Stimulated activated CD8-positive, alpha-beta memory T cell treated with anti-CD3 and anti-CD28 coated beads, Interleukin-7, amount 100 ng/mL, for 1 hour (primary cell): ENCODE measurements around the gene CADPS2.

ENCODE experiments used
- DNase-seq, 2 donors: peaks; one replicate each; pipeline ENCODE4 v3.0.0-alpha.2; 2020; ENCODE audit warnings: low read depth in 2 of 2

The CADPS2 gene

GRCh38 chr7:122886357-122887081 is at the start of gene CADPS2:
CADPS2 (minus strand) TSS chr7:122886460; CDS start chr7:122886337, 123 bp downstream.
- DNase-seq, result no peak

DNA sequence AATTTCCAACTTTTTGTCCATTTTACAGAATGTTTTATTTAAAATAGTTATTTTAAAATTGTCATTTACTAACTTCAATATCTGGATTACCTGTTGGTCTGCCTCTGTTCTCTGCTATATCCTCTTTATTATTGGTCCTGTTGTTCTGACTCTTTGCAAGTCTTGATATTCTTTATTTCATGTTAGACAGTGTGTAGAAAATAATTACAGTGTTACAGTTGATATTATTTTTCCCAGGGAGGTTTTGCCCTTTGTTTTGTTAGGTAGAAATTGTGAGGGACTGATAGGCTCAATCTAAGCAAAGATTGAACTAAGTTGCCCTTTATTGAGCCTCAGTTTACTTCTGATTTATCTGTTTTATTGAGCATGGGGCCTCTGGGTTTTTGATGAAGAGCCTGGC is 49.4 kb upstream of the CADPS2 start:
- DNase-seq, result no peak

- no peak for DNase-seq
Observed at GRCh38 chr7:122919643-122920181, 33.5 kb upstream of the CADPS2 start.

GRCh38 chr7:122914812-122915211 is 28.6 kb upstream of the CADPS2 start:
- DNase-seq, result no peak

DNA sequence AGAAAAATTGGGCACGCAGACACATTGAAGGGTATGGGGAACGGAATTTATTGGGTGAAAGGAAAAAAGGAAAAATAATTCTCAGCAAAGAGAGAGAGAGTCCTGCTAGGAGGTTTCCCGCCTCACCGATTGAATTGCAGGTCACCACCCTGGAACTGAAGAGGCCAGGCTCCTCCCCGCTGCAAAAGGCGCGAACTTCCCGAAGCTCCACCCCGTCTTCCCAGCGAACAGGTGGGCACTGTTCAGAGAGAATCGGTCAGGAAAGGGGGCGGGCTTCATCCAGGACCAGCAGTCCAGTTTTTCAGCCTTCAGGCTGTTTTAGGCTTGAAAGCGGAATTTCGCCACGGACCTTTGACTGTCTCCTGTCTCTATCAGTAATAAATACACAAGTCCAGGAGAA is 27.3 kb upstream of the CADPS2 start:
- DNase-seq, result no peak

- DNase-seq, result no peak
Observed at GRCh38 chr7:122902751-122903495, 16.7 kb upstream of the CADPS2 start.

DNA sequence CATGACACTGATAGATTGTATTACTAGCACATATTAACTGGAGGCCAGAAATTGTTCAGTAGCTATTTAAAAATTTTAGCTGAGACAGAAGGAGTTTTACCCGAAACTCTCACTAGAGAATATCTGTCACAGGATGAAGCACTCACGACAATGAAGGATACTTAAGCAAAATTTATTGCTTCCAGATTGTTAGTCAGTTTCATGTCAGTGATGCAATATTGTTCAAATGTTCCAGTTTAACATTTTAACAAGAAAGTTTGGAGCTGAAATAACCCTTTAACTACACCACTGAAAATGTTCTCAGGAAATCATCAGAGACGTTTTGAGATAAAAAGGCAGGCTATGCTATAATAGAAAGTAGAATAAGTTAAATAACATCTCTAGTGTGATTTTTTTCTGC is 15.0 kb upstream of the CADPS2 start:
- no peak for DNase-seq

DNA sequence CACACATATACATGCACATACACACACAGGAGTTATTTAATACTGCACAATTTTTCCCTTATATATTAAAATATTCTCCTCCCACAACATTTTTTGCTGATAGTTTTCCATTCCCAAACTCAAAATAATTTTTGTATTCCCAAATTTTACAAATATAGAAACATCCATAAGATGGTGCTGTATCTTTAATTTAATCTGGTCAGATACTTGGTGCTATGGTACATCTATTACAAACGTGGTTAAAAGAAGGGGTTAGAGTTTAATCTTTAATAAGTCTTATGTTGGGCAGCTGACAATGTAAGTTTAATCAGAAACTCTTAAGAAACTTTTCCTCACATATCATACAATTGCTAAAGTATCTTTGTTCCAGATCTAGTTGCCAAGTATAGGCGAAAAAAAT is 10.2 kb upstream of the CADPS2 start:
- DNase-seq, result no peak

- DNase-seq, result no peak
Observed at GRCh38 chr7:122893486-122893885, 7.2 kb upstream of the CADPS2 start.

DNA sequence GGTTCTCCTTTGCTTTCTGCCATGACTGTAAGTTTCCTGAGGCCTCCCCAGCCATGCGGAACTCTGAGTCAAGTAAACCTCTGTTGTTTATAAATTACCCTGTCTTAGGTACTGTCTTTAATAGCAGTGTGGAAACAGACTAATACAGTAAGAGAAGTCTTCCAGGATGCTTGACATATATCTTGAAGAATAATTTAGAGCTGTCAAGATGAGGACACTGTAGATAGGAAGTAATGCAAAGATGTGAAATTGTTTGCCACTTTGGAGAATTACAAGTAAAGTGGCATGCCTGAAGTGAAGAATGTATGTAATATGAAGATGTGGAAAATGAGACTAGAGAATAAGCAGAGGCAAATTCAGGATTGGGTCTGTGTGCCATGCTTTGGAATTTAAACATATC is 2.9 kb upstream of the CADPS2 start:
- no peak for DNase-seq

GRCh38 chr7:122887848-122888247 is 1.6 kb upstream of the CADPS2 start:
- no peak for DNase-seq

DNA sequence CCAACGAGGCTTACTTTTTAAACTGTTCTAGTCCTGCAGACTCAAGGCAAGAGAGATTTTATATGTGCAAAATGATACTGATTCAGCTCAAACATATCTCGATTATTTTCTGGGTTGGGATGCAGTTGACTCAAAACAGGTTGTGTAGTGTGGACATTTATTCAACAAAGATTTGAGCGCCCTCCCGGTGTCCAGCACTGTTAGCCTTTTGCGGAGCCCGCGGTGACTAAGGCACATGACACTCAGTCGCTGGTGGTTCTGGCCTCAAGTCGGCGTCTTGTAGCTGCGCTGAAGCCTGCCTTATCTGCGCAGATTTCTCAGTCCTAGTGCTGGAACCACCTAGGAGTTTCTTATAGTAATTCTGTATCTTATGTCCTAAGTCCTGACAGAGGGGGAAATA is 938 bp upstream of the CADPS2 start:
- DNase-seq, result no peak

DNA sequence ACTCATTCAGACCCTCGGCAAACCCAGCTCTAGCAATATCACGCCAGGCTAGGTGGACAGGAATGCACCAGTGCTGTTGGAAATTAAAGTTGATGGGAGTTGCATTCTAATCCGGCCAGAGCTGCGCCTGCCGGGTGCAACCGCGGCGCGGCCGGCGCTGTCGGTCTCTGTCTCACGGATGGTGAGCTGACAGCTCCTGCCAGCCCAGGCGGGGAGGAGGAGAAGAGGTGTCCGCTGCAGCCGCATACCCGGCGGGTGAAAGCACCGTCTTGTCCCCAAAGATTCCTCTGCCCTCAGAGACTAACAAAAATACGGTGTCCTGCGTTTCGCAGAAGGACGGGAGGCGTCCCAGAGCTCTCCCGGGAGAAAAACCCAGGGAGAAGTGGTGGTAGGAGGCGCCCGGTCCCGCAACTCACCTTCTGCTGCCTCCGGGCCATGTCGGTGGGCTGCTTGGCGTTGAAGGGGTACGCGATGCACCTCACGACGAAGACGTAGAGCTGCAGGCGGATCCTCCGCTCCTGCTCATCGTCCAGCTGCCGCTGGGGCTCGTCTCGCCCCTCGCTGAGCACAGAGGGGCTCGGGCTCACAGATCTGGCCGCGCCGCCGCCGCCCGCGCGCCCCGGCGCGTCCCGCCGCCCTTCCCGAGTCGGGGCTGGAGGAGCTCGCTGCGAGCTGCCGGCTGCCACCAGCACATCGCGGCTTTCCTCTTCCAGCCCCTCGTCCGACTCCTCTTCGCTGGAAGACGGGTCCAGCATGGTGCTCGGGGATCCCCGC is 490 bp downstream of the CADPS2 start:
- DNase-seq, result no peak

GRCh38 chr7:122884186-122884585 is 2.1 kb downstream of the CADPS2 start:
- no peak for DNase-seq

GRCh38 chr7:122883049-122883680 is 3.1 kb downstream of the CADPS2 start:
- no peak for DNase-seq

GRCh38 chr7:122881324-122881723 is 4.9 kb downstream of the CADPS2 start:
- DNase-seq, result no peak

GRCh38 chr7:122869260-122869659 is 17.0 kb downstream of the CADPS2 start:
- DNase-seq, result no peak

DNA sequence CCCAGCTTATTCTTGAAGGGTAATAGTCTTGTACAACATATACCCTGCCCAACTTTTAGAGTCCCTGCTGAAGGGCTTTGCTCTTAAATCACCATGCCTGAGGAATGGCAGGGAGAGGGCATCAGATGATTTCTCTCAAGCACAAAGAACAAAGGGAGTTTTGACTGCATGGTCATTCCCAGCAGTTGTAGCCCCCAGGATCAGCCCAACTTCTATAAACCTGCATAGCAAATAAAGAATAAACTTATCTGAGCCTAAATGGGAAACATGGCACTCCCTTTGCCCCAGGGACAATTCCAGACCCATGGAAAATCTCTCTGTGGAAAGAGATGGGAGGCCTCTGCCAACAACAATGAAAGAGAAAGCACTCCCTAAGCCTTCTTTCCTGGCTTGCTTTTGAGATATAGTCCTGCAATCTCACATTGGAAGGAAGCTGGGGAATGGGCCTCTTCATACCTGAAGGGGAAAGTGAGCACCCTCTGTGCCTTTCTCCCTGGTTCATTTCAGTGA is 18.7 kb downstream of the CADPS2 start:
- no peak for DNase-seq

GRCh38 chr7:122864838-122865237 is 21.4 kb downstream of the CADPS2 start:
- DNase-seq, result no peak

- no peak for DNase-seq
Observed at GRCh38 chr7:122864016-122864415, 22.2 kb downstream of the CADPS2 start.

GRCh38 chr7:122858320-122858719 is 27.9 kb downstream of the CADPS2 start:
- DNase-seq, result no peak

DNA sequence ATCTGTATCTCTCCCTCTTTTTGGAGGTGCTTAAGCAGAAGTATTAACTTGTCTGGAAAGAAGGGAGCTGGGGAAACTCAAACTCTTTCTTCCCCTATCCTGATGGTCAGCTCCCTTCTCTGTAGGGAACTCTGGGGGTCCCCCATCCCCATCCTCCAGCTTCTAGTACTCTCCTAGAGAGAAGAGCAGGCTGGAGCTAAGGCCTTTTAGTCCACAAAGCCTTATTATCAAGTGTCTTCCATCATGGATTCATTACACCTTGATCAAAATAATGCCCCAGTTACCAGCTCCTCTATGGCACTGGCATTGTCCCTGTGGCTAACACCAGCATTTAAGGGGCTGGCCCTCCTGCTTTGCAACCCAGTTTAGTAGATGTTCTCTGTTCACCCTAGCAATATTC is 35.7 kb downstream of the CADPS2 start:
- no peak for DNase-seq
